Peyer's patch (tissue), 4 donors: ENCODE results near the gene ZFP14.
A peak's percentile ranks its signal among the peaks of the same experiment; 100 is the strongest.

ENCODE experiments used
- CTCF ChIP-seq, 6 experiments: fragments of 450-650 bp in 4 of 6; fragments of 200-600 bp in 2 of 6; sonication (generic) in 1 of 6; IDR thresholded peaks; one replicate each; pipeline ENCODE4 v1.5.1; 2017 to 2019; ENCODE audit warnings: antibody characterized with exemption in 6 of 6, mild to moderate bottlenecking in 3 of 6, moderate library complexity in 1 of 6
- POLR2A ChIP-seq, 2 donors: fragments of 450-650 bp; IDR thresholded peaks; one replicate each; pipeline ENCODE4 v1.5.1; 2017; ENCODE audit warnings: antibody characterized with exemption in 2 of 2, mild to moderate bottlenecking in 2 of 2, moderate library complexity in 2 of 2

DNA sequence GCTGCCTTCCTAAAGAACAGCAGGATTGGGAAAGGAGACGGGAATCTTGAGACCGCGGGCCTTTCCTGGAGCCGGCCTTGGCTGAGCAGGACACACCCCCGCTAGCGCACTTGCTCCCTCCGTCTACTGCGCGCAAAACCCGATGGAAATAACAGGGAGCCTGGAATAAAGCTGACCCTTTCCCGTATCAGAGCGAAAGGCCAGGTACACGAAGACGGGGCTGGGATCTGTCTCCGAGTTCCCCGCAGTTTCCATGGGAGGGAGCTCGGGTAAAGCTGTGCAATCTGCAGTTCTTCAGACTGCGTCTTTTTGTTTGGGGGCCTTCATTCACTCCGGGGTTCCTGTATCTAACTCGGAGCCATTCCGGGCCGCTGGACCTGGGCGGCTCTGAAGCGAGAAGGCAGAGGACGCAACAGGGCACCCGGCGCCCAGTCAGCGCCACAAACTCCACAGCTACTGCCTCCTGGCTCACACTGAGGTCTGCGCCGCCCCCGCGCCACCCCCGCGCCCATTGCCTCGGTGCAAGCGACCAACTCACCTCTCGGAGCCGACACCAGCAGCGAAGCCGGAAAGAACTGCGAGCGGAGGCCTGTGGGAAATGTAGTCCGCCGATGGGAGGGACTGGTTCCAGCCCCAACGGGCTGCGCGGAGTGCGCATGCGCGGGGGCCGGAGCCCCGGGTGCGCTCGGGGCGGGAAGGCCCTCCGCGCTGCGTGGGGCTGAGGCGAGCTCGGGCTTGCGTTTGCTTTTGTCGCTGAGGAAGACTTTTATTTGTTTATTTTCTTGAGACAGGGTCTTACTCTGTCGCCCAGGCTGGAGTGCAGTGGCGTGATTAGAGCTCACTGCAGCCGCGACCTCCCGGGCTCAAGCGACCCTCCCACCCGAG lies at the start of gene ZFP14:
- peak in 3 of 6 experiments; percentile 8 to 36 (median 32) for TF ChIP-seq CTCF (IDR thresholded peaks at IDR 0.05)
- TF ChIP-seq POLR2A (IDR thresholded peaks at IDR 0.05) = peak; percentile 68 to 72
